Hepatocyte (in vitro differentiated cells): ENCODE results near the gene GPHN. TPM values are rescaled to one million over a fixed set of nuclear protein-coding genes. Genes with fewer than 3 reads are reported as not detected.

ENCODE experiments used
- DNase-seq: peaks from one replicate; pipeline ENCODE4 v3.0.0-alpha.2; 2016; ENCODE audit warnings: low spot score
- H2AFZ ChIP-seq: fragments of 200-600 bp; sonication (generic); 2 replicates; pipeline ENCODE4 v1.6.0; 2016; ENCODE audit warnings: antibody characterized with exemption, mild to moderate bottlenecking
- H3K27ac ChIP-seq: fragments of 200-600 bp; sonication (generic); 2 replicates; pipeline ENCODE4 v1.5.1; 2016; ENCODE audit warnings: mild to moderate bottlenecking
- H3K27me3 ChIP-seq: fragments of 200-600 bp; sonication (generic); 2 replicates; pipeline ENCODE4 v1.6.1; 2016
- H3K36me3 ChIP-seq: fragments of 200-600 bp; sonication (generic); replicated peaks from 2 replicates; pipeline ENCODE4 v1.5.1; 2016; ENCODE audit warnings: low read depth; ENCODE audit not compliant: insufficient read depth
- H3K4me1 ChIP-seq: fragments of 200-600 bp; sonication (generic); 2 replicates; pipeline ENCODE4 v1.5.1; 2016; ENCODE audit warnings: mild to moderate bottlenecking, moderate library complexity; ENCODE audit not compliant: insufficient read depth
- H3K4me2 ChIP-seq: fragments of 200-600 bp; sonication (generic); 2 replicates; pipeline ENCODE4 v1.6.0; 2016
- H3K4me3 ChIP-seq: fragments of 200-600 bp; sonication (generic); 2 replicates; pipeline ENCODE4 v1.5.1; 2016; ENCODE audit warnings: mild to moderate bottlenecking
- H3K79me2 ChIP-seq: fragments of 200-600 bp; sonication (generic); 2 replicates; pipeline ENCODE4 v1.6.0; 2017; ENCODE audit warnings: mild to moderate bottlenecking
- H3K9me2 ChIP-seq: fragments of 200-600 bp; sonication (generic); replicated peaks from 2 replicates; pipeline ENCODE4 v1.6.0; 2017; ENCODE audit warnings: mild to moderate bottlenecking; ENCODE audit not compliant: insufficient read depth
- H3K9me3 ChIP-seq: fragments of 200-600 bp; sonication (generic); 2 replicates; pipeline ENCODE4 v1.5.1; 2016; ENCODE audit warnings: low read depth, mild to moderate bottlenecking
- H4K20me1 ChIP-seq: fragments of 200-600 bp; sonication (generic); 2 replicates; pipeline ENCODE4 v1.6.0; 2016; ENCODE audit warnings: mild to moderate bottlenecking; ENCODE audit not compliant: insufficient read depth, poor library complexity, severe bottlenecking
- CTCF ChIP-seq: fragments of 200-600 bp; sonication (generic); IDR thresholded peaks from 2 replicates; pipeline ENCODE4 v1.5.1; 2016; ENCODE audit warnings: antibody characterized with exemption, mild to moderate bottlenecking; ENCODE audit not compliant: poor library complexity
- EZH2 ChIP-seq: fragments of 200-600 bp; sonication (generic); IDR thresholded peaks from 2 replicates; pipeline ENCODE4 v1.6.1; 2016; ENCODE audit warnings: antibody characterized with exemption, mild to moderate bottlenecking, borderline replicate concordance
- EZH2phosphoT487 ChIP-seq: fragments of 200-600 bp; sonication (generic); IDR thresholded peaks from one replicate; pipeline ENCODE4 v1.6.1; 2018; ENCODE audit warnings: antibody characterized with exemption, mild to moderate bottlenecking, low read depth, moderate library complexity; ENCODE audit not compliant: unreplicated experiment, severe bottlenecking
- WGBS: methylation state at CpG from one replicate; pipeline ENCODE4 v1.1.6; 2016; ENCODE audit warnings: low lambda C conversion rate; ENCODE audit errors: missing lambda C conversion rate; 5-methylcytosine and 5-hydroxymethylcytosine counted together
- polyA plus RNA-seq: library from polyadenylated mRNA; unstranded; fragments of >200 nt; fragmentation: Nextera tagmentation; extraction: Ambion mirVana; gene quantifications from 2 replicates; pipeline ENCODE4 v1.2.1, GENCODE V29; 2016
- total RNA-seq: library from RNA; depleted of rRNA; stranded (reverse); fragments of >200 nt; gene quantifications from 2 replicates; pipeline ENCODE4 v1.2.3, GENCODE V29; 2014

Gene GPHN
- total and polyA plus RNA-seq, 2 experiments from 2014 or later: 9.3 to 10.7 TPM

GRCh38 chr14:66842911-66843512 is 335.1 kb downstream of the GPHN start:
- Histone ChIP-seq H4K20me1 (no peaks in the 10 kb centered on the region), H3K4me3 (no peak overlapping the region), H3K27ac (no peak overlapping the region), H3K9me2 (no peaks in the 10 kb centered on the region), H3K36me3 (no peaks in the 10 kb centered on the region), H3K4me1 (no peaks in the 10 kb centered on the region), H3K4me2 (no peak overlapping the region), H2AFZ (no peak overlapping the region), H3K79me2 (no peaks in the 10 kb centered on the region), H3K9me3 (no peaks in the 10 kb centered on the region), H3K27me3 (no peaks in the 10 kb centered on the region)
- 100% methylated on average over 1 of the region's 1 CpG for WGBS
- no peak for DNase-seq
- no peak for TF ChIP-seq EZH2
- no peak for TF ChIP-seq CTCF
- TF ChIP-seq EZH2phosphoT487: no peak

GRCh38 chr14:66850258-66850888 is 342.4 kb downstream of the GPHN start:
- no peak for DNase-seq
- no peak overlapping the region for H2AFZ ChIP-seq
- no peaks in the 10 kb centered on the region for H3K9me2 ChIP-seq
- H3K4me1 ChIP-seq: no peaks in the 10 kb centered on the region
- TF ChIP-seq CTCF (no peak), EZH2phosphoT487 (no peak), EZH2 (no peak)
- H3K9me3 ChIP-seq: no peaks in the 10 kb centered on the region
- no peak overlapping the region for H3K27ac ChIP-seq
- no peaks in the 10 kb centered on the region for H3K36me3 ChIP-seq
- 97% methylated on average over 4 of the region's 4 CpGs for WGBS
- no peaks in the 10 kb centered on the region for H4K20me1 ChIP-seq
- no peaks in the 10 kb centered on the region for H3K79me2 ChIP-seq
- no peak overlapping the region for H3K4me3 ChIP-seq
- no peak overlapping the region for H3K4me2 ChIP-seq
- no peaks in the 10 kb centered on the region for H3K27me3 ChIP-seq

GRCh38 chr14:66853311-66853710 is 345.4 kb downstream of the GPHN start:
- TF ChIP-seq EZH2 (no peak), EZH2phosphoT487 (no peak), CTCF (no peak)
- Histone ChIP-seq H3K4me1 (no peaks in the 10 kb centered on the region), H3K4me2 (no peak overlapping the region), H2AFZ (no peak overlapping the region), H4K20me1 (no peaks in the 10 kb centered on the region), H3K79me2 (no peaks in the 10 kb centered on the region), H3K4me3 (no peak overlapping the region), H3K9me3 (no peaks in the 10 kb centered on the region), H3K27me3 (no peaks in the 10 kb centered on the region), H3K9me2 (no peaks in the 10 kb centered on the region), H3K36me3 (no peaks in the 10 kb centered on the region), H3K27ac (no peak overlapping the region)
- DNase-seq: no peak
- WGBS: 89% methylated on average over 3 of the region's 3 CpGs
